ENCODE results near the gene RABAC1. TPM values are rescaled to one million over a fixed set of nuclear protein-coding genes. Genes with fewer than 3 reads are reported as not detected.
A peak's percentile ranks its signal among the peaks of the same experiment; 100 is the strongest.

RABAC1 gene
- total and polyA plus RNA-seq, 9 of the 15 experiments (the other 6 are each of a cell fraction or from before 2014, with no cell fraction given) = 2.4 to 28.1 (median 9.3) TPM

DNA sequence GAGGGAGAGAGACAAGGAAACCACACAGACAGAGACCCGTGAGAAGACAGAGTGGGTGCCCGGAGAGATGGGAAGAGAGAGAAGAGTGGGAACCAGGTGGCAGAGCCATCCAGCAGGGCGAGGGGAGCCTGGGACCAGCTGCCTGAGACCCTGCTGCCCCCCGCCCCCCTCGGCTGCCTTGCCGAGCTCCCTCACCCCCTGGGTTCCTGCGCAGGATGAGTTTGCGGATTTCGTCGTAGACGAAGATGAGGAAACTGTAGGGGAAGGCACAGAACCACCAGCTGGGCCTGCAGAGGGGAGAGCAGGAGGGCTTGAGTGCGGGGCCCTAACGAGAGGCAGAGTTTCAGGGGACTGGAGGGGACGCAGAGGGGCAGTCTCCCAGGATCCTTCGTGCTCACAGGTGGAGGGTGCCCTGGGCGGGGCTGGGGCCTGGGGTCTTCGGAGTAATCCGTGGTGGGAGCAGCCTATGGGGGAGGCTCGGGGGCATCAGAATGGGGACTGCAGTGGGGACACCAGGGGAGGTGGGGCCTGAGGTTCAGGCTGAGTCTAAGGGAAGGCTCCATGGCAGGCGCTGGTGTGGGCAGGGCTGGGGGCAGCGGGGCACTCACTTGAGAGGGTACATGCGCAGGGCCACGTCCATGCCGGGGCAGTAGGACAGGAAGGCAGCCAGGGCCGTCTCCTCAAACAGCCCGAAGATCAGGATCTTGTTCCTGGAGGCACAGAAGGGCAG, 8.1 kb upstream of the RABAC1 start:
- ATAC-seq (peak; percentile 71), FAIRE-seq (no peak), DNase-seq (ENCODE audit: extremely low read depth in 1 of 4, low spot score in 3 of 4) (no peak)
- Histone ChIP-seq H3K4me3 (no peak overlapping the region), H3K36me3 (ENCODE audit: control insufficient read depth, insufficient read depth, low read length) (no peaks in the 10 kb centered on the region), H3K79me2 (ENCODE audit: control insufficient read depth, insufficient read depth, low read length) (no peaks in the 10 kb centered on the region), H3K9me1 (ENCODE audit: control insufficient read depth, insufficient read depth, low read length) (no peaks in the 10 kb centered on the region), H3K4me1 (replicated peaks in 1 of 2; ENCODE audit: control insufficient read depth in 2 of 2, insufficient read depth in 2 of 2, low read length in 2 of 2) (peaks cover 0 to 15% of the 10 kb centered on the region in 2 experiments; a peak in 2 of 5 replicates), H3K27ac (ENCODE audit: extremely low read depth, low read depth, low read length) (no peak overlapping the region), H3K4me2 (ENCODE audit: insufficient read depth, low read length) (no peak overlapping the region; the same call in 1 of the 2 replicates), H3K9me3 (replicated peaks; ENCODE audit: control insufficient read depth, insufficient read depth, low read depth, low read length) (no peaks in the 10 kb centered on the region), H2AFZ (ENCODE audit: low read depth, low read length) (no peak overlapping the region), H3K9ac (ENCODE audit: insufficient read depth in 1 of 2, low read depth in 2 of 2, low read length in 2 of 2) (peak overlapping the region in 1 of 2 experiments; percentile 68; a peak in 2 of 4 replicates), H4K20me1 (replicated peaks; ENCODE audit: control insufficient read depth, insufficient read depth, low read length) (peaks cover 10% of the 10 kb centered on the region), H3K27me3 (ENCODE audit: control insufficient read depth in 2 of 2, insufficient read depth in 2 of 2, low read length in 2 of 2) (peaks cover 37 to 54% of the 10 kb centered on the region in 2 experiments; a peak in 4 of 5 replicates)
- intact Hi-C loops (cut with micrococcal nuclease) = no loop called here
- WGBS (ENCODE audit: insufficient coverage, low coverage, missing lambda C conversion rate) = 2% methylated on average over 20 of the region's 26 CpGs
- in situ Hi-C loops (cut with MboI) = no loop called here
- TF ChIP-seq NFE2 (IDR thresholded peaks at IDR 0.05; ENCODE audit: low read depth) (peak; percentile 34; the same call in 1 of the 2 replicates), PHB (CRISPR knock-in tag; IDR thresholded peaks at IDR 0.05) (no peak), RBM14 (IDR thresholded peaks at IDR 0.05; ENCODE audit: borderline replicate concordance, insufficient read depth, low read depth, low read length) (no peak), ZBTB7A (IDR thresholded peaks at IDR 0.05; ENCODE audit: borderline replicate concordance, control insufficient read depth, low read depth, low read length) (0 out of 2 replicates have a peak, but pooled peaks have one; percentile 23), SREBF1 (IDR thresholded peaks at IDR 0.05; ENCODE audit: borderline replicate concordance, low read depth, low read length) (no peak), ZNF717 (CRISPR knock-in tag; IDR thresholded peaks at IDR 0.05) (no peak), MAFG (tag; conservative IDR thresholded peaks at IDR 0.05) (peak; percentile 21; the same call in 1 of the 2 replicates), NRF1 (conservative IDR thresholded peaks at IDR 0.05 in 1 of 2, IDR thresholded peaks at IDR 0.05 in 1 of 2) (peak; percentile 28 to 50; a peak in 1 of 4 replicates)
- TF ChIP-seq, protein P1, sequence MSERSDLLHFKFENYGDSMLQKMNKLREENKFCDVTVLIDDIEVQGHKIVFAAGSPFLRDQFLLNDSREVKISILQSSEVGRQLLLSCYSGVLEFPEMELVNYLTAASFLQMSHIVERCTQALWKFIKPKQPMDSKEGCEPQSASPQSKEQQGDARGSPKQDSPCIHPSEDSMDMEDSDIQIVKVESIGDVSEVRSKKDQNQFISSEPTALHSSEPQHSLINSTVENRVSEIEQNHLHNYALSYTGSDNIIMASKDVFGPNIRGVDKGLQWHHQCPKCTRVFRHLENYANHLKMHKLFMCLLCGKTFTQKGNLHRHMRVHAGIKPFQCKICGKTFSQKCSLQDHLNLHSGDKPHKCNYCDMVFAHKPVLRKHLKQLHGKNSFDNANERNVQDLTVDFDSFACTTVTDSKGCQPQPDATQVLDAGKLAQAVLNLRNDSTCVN (CRISPR knock-in tag; IDR thresholded peaks at IDR 0.05) = no peak
- TF ChIP-seq, protein P2, sequence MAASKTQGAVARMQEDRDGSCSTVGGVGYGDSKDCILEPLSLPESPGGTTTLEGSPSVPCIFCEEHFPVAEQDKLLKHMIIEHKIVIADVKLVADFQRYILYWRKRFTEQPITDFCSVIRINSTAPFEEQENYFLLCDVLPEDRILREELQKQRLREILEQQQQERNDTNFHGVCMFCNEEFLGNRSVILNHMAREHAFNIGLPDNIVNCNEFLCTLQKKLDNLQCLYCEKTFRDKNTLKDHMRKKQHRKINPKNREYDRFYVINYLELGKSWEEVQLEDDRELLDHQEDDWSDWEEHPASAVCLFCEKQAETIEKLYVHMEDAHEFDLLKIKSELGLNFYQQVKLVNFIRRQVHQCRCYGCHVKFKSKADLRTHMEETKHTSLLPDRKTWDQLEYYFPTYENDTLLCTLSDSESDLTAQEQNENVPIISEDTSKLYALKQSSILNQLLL (CRISPR knock-in tag; IDR thresholded peaks at IDR 0.05; ENCODE audit: borderline replicate concordance) = no peak
- TF ChIP-seq, protein P3, sequence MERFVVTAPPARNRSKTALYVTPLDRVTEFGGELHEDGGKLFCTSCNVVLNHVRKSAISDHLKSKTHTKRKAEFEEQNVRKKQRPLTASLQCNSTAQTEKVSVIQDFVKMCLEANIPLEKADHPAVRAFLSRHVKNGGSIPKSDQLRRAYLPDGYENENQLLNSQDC (CRISPR knock-in tag; IDR thresholded peaks at IDR 0.05) = no peak
- TF ChIP-seq, protein P4, sequence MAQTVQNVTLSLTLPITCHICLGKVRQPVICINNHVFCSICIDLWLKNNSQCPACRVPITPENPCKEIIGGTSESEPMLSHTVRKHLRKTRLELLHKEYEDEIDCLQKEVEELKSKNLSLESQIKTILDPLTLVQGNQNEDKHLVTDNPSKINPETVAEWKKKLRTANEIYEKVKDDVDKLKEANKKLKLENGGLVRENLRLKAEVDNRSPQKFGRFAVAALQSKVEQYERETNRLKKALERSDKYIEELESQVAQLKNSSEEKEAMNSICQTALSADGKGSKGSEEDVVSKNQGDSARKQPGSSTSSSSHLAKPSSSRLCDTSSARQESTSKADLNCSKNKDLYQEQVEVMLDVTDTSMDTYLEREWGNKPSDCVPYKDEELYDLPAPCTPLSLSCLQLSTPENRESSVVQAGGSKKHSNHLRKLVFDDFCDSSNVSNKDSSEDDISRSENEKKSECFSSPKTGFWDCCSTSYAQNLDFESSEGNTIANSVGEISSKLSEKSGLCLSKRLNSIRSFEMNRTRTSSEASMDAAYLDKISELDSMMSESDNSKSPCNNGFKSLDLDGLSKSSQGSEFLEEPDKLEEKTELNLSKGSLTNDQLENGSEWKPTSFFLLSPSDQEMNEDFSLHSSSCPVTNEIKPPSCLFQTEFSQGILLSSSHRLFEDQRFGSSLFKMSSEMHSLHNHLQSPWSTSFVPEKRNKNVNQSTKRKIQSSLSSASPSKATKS (CRISPR knock-in tag; IDR thresholded peaks at IDR 0.05) = no peak
- POLR2A ChIA-PET = no interaction called here
- BruUV-seq (replicated peaks) = no TSS peak
- CTCF ChIA-PET (ENCODE audit: low intra/inter-chr PET ratio) = no interaction called here
